GM12865 (cell line): Measurements from ENCODE around the gene CDH22.

Source experiments
- DNase-seq: peaks from one replicate; pipeline ENCODE4 v3.0.0; 2010; ENCODE audit warnings: low read depth
- H3K4me3 ChIP-seq: 2 replicates; pipeline ENCODE4 v1.5.1; 2011; ENCODE audit warnings: mild to moderate bottlenecking, low read depth, low read length, control low read depth
- TF ChIP-seq, protein P1 (sequence below): IDR thresholded peaks from 2 replicates; pipeline ENCODE4 v1.5.1; 2011; ENCODE audit warnings: low read length, control low read depth, low read depth, inconsistent platforms; ENCODE audit not compliant: insufficient read depth; ENCODE audit errors: missing control alignments

The CDH22 gene

DNA sequence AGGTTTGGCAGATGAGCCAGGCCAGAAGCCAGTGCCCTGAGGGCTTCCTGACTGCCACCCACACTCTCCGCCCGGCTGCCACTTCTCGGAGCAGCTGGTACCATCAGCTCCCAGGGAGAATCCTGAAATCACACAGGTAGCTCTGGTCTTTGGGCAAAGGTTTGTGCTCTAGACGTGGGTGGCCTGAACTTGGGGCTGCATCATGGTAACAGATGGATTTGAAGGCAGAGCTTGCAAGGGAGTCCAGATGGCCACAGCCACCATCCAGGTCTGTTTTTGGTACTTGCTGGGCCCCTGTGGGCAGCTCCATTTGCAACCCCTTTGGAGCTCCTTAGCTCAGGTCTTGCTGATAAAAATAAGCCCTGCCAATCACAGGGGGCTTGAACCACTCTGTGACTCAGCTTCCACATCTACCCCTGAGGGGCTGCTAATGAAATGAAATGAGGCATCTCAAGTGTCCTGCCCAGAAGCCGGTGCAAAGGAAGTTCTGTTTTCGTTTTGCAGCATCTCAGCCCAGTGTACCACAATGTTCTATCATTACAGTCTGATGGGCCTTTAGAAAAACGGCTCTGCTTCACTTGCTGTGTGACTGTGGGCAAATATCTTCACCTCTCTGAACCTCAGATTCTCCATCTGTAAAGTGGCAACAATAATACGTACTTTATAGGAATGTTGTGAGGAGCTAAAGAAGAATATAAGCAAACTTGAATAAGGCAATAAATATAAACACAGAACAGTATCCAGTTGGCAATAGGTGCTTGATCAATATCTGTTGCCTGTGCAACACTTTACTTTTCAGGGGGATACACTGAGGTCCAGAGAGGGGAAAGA, 25.1 kb upstream of the CDH22 start:
- no peak for DNase-seq
- H3K4me3 ChIP-seq: no peak overlapping the region
- TF ChIP-seq, protein P1, sequence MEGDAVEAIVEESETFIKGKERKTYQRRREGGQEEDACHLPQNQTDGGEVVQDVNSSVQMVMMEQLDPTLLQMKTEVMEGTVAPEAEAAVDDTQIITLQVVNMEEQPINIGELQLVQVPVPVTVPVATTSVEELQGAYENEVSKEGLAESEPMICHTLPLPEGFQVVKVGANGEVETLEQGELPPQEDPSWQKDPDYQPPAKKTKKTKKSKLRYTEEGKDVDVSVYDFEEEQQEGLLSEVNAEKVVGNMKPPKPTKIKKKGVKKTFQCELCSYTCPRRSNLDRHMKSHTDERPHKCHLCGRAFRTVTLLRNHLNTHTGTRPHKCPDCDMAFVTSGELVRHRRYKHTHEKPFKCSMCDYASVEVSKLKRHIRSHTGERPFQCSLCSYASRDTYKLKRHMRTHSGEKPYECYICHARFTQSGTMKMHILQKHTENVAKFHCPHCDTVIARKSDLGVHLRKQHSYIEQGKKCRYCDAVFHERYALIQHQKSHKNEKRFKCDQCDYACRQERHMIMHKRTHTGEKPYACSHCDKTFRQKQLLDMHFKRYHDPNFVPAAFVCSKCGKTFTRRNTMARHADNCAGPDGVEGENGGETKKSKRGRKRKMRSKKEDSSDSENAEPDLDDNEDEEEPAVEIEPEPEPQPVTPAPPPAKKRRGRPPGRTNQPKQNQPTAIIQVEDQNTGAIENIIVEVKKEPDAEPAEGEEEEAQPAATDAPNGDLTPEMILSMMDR: no peak

GRCh38 chr20:46332373-46333160, 24.3 kb upstream of the CDH22 start:
- H3K4me3 ChIP-seq: no peak overlapping the region
- TF ChIP-seq, protein P1: no peak
- no peak for DNase-seq

DNA sequence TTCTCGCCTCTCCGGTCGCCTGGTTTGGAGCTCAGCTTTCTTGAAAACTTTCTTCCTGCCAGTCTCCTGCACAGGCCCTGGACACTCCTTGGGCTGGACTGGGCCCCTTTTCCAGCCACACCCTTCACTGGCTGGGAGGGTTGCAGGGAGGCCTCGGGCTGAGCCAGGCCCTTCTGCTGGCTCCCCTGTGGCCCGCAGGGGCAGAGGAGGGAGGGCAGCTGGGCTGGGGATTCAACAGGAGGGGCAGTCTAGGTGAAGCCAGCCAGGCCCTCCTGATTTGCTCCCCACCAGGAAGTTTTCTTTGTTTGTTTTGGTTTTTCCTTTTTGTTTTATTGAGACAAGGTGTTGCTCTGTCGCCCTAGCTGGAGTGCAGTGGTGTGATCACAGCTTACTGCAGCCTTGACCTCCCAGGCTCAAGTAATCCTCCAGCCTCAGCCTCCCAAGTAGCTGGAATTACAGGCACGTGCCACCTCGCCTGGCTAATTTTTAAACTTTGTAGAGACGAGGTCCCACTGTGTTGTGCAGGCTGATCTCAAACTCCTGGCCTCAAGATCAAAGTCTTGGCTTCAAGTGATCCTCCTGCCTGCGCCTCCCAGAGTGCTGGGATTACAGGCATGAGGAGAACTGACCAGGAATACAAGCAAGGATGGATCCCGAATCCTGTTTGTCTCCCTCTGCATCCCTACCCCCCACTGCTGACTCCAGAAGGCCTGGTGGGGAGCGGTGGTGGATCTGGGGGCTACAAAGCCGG, 23.5 kb upstream of the CDH22 start:
- TF ChIP-seq, protein P1: no peak

GRCh38 chr20:46330831-46331371, 22.6 kb upstream of the CDH22 start:
- no peak for DNase-seq
- TF ChIP-seq, protein P1: no peak

More for the DNA sequence above, 23.5 kb upstream of the CDH22 start:
- no peak for DNase-seq
- H3K4me3 ChIP-seq: no peak overlapping the region

DNA sequence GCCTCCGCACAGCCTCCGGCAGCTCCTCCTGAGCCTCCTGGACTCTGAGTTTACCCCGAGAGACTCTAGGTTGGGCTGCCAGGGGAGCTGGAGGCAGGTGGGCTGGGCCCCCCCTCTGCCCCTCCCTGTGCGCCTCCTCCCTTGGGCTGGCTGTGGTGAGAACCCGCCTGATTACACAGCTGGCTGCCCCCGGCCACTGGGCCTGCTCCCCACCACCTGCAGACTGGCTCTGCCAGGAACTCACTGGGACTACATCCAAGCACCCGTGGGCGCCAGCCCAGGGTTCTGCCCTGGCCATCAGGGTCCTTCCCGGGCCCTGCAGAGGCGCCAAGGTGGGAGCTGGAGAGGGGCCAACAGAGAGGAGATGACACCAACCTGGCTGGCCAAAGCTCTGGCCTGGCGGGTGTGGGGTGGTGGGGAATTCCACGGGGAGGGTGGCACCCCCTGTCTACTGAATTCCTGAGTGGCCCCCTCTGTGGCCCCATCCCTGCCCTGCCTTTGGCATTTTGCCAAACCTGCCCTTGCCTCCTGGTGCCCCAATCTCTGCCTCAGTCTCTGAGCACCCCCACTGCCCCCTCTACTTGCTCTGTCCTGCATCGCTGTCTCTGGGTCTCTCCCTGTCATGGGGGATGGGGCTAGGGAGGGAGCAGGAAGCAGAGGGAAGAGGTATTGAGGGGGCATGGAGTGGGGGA, 21.9 kb upstream of the CDH22 start:
- H3K4me3 ChIP-seq: no peak overlapping the region
- TF ChIP-seq, protein P1: no peak
- no peak for DNase-seq

More at GRCh38 chr20:46330831-46331371, 22.6 kb upstream of the CDH22 start:
- no peak overlapping the region for H3K4me3 ChIP-seq
